ENCODE measurements around the gene ELOB.

- no peak for TF ChIP-seq CTCF (conservative IDR thresholded peaks at IDR 0.05 in 1 of 2, IDR thresholded peaks at IDR 0.05 in 1 of 2; ENCODE audit: low read depth in 1 of 2, low read length in 2 of 2)
- TF ChIP-seq EZH2 (IDR thresholded peaks at IDR 0.05; ENCODE audit: low read length, missing control alignments), result no peak
Measured at GRCh38 chr16:2819179-2819938, 42.3 kb upstream of the ELOB start.

All from fibroblast of lung (primary cell).